SJSA1 (cell line): ENCODE results near the gene ABCD3. TPM values are rescaled to one million over a fixed set of nuclear protein-coding genes. Genes with fewer than 3 reads are reported as not detected.

Experiments used
- DNase-seq, 2 experiments: peaks; one replicate each; pipeline ENCODE4 v3.0.0-alpha.2; 2015 to 2020; ENCODE audit warnings: low spot score in 2 of 2, low read depth in 1 of 2
- H3K27ac ChIP-seq: fragments of 250-450 bp; sonication (Bioruptor Pico); 2 replicates; pipeline ENCODE4 v1.5.1; 2020; ENCODE audit warnings: mild to moderate bottlenecking, moderate library complexity
- H3K27me3 ChIP-seq: fragments of 250-450 bp; sonication (Bioruptor Pico); replicated peaks from 2 replicates; pipeline ENCODE4 v1.5.1; 2020; ENCODE audit warnings: mild to moderate bottlenecking, moderate library complexity
- H3K36me3 ChIP-seq: fragments of 250-450 bp; sonication (Bioruptor Pico); 2 replicates; pipeline ENCODE4 v1.5.1; 2020; ENCODE audit warnings: mild to moderate bottlenecking
- H3K4me1 ChIP-seq: fragments of 250-450 bp; sonication (Bioruptor Pico); replicated peaks from 2 replicates; pipeline ENCODE4 v1.6.1; 2021; ENCODE audit warnings: mild to moderate bottlenecking
- H3K4me3 ChIP-seq: fragments of 250-450 bp; sonication (Bioruptor Pico); 2 replicates; pipeline ENCODE4 v1.5.1; 2020; ENCODE audit warnings: mild to moderate bottlenecking
- H3K9me3 ChIP-seq: fragments of 250-450 bp; sonication (Bioruptor Pico); replicated peaks from 2 replicates; pipeline ENCODE4 v1.5.1; 2020; ENCODE audit warnings: mild to moderate bottlenecking
- total RNA-seq: library from RNA; depleted of rRNA; stranded (reverse); fragments of >200 nt; shearing (Covaris generic); gene quantifications from 2 replicates; pipeline ENCODE4 v1.2.3, GENCODE V29; 2014

The ABCD3 gene
- total RNA-seq, 1 experiment from 2014 or later, result 53.4 TPM

DNA sequence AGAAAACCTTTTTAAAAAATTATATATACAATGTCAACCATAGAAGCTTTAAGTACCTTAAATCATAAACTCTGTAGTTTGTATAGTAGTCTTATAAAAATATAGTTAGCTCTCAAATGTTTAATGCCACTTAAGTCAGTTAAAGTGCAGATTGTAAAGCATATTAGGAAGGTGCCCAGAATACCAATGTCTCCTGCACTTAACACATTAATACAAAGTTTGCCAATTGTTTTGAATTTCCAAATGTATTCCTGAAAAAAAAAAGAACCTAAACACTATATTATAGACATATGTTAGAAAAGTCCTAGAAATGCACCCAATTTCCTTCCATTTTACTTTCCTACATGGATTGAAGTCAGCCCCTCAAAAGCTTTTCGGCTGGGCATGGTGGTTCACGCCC, 111.2 kb downstream of the ABCD3 start:
- H3K9me3 ChIP-seq, result no peaks in the 10 kb centered on the region
- no peak for DNase-seq
- H3K4me1 ChIP-seq, result peaks cover 23% of the 10 kb centered on the region
- no peak overlapping the region for H3K27ac ChIP-seq
- H3K4me3 ChIP-seq, result no peak overlapping the region
- H3K27me3 ChIP-seq, result no peaks in the 10 kb centered on the region
- peaks cover 55% of the 10 kb centered on the region for H3K36me3 ChIP-seq

GRCh38 chr1:94530373-94530878, 112.2 kb downstream of the ABCD3 start:
- H3K36me3 ChIP-seq, result peaks cover 65% of the 10 kb centered on the region
- H3K27me3 ChIP-seq, result no peaks in the 10 kb centered on the region
- no peaks in the 10 kb centered on the region for H3K9me3 ChIP-seq
- no peak for DNase-seq
- H3K4me3 ChIP-seq, result no peak overlapping the region
- peaks cover 23% of the 10 kb centered on the region for H3K4me1 ChIP-seq
- no peak overlapping the region for H3K27ac ChIP-seq

DNA sequence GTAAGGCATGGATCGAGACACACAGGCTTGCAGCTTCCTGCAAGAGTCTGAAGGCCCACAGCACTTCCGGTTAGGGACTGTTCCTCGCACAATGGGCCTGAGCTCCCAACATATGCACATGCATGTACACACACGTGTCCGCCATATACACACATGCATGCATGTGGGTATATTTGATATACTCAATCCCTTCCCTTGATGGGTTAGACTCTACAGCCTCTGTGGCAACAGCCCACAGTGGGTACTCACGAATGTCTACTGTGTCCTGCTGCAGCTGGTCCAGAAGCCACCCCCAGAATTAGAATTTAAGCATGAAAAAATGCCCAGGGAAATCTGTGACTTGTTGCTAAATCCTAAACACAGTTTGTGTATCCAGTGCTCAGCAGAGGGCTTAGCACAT, 113.5 kb downstream of the ABCD3 start:
- H3K9me3 ChIP-seq, result no peaks in the 10 kb centered on the region
- no peak overlapping the region for H3K4me3 ChIP-seq
- peaks cover 77% of the 10 kb centered on the region for H3K36me3 ChIP-seq
- no peaks in the 10 kb centered on the region for H3K27me3 ChIP-seq
- H3K4me1 ChIP-seq, result peaks cover 13% of the 10 kb centered on the region
- no peak overlapping the region for H3K27ac ChIP-seq
- no peak for DNase-seq

DNA sequence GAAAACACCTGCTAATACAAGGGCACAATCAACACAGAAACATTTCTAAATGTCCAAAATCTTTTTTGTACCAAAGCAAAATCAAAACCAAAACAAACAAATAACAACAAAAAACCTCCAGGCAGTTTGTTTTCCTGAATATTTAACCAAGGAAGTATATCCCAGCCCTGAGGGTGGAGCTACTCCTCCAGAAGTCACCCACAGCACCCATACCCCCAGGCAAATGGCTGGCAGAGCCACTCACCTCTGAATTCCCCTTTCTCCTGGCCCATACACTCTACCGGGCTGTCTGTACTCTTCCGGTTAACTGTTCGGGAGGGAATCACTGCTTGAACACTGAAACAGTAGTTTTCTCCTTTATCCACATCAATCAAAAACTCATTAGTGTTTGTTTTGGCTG, 113.9 kb downstream of the ABCD3 start:
- no peak overlapping the region for H3K27ac ChIP-seq
- no peaks in the 10 kb centered on the region for H3K27me3 ChIP-seq
- H3K9me3 ChIP-seq, result no peaks in the 10 kb centered on the region
- peaks cover 12% of the 10 kb centered on the region for H3K4me1 ChIP-seq
- DNase-seq, result no peak
- peaks cover 81% of the 10 kb centered on the region for H3K36me3 ChIP-seq
- no peak overlapping the region for H3K4me3 ChIP-seq

DNA sequence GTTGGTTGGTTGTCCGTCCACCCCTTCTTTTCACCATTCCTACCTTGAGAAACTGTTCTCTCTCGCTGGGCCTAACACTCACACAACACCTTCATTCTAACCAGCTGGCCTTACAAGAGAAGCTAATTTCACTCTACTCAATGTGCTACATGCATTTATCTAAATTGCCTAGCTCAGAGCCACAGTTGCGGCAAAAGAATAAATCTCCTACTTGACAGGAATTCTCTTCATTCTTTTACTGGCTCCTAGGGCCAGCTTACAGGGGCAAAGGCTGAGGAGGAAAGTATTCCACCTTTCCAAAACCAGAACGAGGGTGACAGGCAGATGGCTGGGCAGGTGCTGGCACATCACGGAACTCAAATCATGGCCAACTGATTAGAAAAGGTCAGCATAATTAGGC, 116.9 kb downstream of the ABCD3 start:
- no peak for DNase-seq
- no peaks in the 10 kb centered on the region for H3K9me3 ChIP-seq
- peaks cover 98% of the 10 kb centered on the region for H3K36me3 ChIP-seq
- H3K27ac ChIP-seq, result no peak overlapping the region
- H3K27me3 ChIP-seq, result no peaks in the 10 kb centered on the region
- no peak overlapping the region for H3K4me3 ChIP-seq
- H3K4me1 ChIP-seq, result peaks cover 23% of the 10 kb centered on the region

GRCh38 chr1:94535879-94536278, 117.7 kb downstream of the ABCD3 start:
- no peaks in the 10 kb centered on the region for H3K27me3 ChIP-seq
- no peak for DNase-seq
- no peaks in the 10 kb centered on the region for H3K9me3 ChIP-seq
- peaks cover 97% of the 10 kb centered on the region for H3K36me3 ChIP-seq
- no peak overlapping the region for H3K27ac ChIP-seq
- no peak overlapping the region for H3K4me3 ChIP-seq
- peaks cover 28% of the 10 kb centered on the region for H3K4me1 ChIP-seq

GRCh38 chr1:94537254-94537653, 119.1 kb downstream of the ABCD3 start:
- Histone ChIP-seq H3K36me3 (peaks cover 92% of the 10 kb centered on the region), H3K27me3 (no peaks in the 10 kb centered on the region), H3K4me1 (peaks cover 32% of the 10 kb centered on the region), H3K27ac (no peak overlapping the region), H3K4me3 (no peak overlapping the region), H3K9me3 (no peaks in the 10 kb centered on the region)
- no peak for DNase-seq

DNA sequence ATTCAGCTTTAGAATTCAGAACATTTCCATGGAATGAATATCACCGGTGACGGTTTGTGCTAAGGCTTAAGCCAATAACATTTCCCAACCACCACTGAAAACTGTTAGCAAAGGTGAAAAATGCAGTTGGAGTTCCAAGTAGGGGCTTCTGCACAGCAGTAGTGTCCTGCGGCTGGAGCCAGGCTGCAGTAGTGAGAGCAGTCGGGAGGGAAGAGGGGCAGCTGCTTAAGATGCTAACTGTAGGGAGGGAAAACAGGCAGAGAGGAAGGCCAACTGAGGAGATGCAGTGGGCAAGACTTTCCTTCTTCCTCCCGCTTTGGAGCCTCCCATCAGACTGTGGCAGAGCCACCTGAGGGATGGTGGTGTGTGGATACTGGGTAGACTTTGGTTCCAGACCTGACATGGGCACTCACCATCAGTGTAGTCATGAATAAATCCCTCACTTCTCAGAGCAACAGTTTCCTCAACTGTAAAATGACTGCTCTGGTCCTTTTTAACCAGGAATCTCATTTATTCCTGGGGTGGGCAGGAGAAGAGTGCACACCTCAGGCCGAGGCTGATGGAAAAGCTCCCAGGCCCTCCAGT, 120.1 kb downstream of the ABCD3 start:
- H3K27ac ChIP-seq, result no peak overlapping the region
- peaks cover 43% of the 10 kb centered on the region for H3K4me1 ChIP-seq
- H3K9me3 ChIP-seq, result no peaks in the 10 kb centered on the region
- H3K27me3 ChIP-seq, result no peaks in the 10 kb centered on the region
- H3K36me3 ChIP-seq, result peaks cover 82% of the 10 kb centered on the region
- DNase-seq, result no peak
- H3K4me3 ChIP-seq, result no peak overlapping the region

GRCh38 chr1:94539496-94539895, 121.3 kb downstream of the ABCD3 start:
- no peaks in the 10 kb centered on the region for H3K27me3 ChIP-seq
- H3K4me1 ChIP-seq, result peaks cover 54% of the 10 kb centered on the region
- H3K9me3 ChIP-seq, result no peaks in the 10 kb centered on the region
- peak; percentile 25 to 55 for DNase-seq
- H3K27ac ChIP-seq, result no peak overlapping the region
- H3K36me3 ChIP-seq, result peaks cover 70% of the 10 kb centered on the region
- H3K4me3 ChIP-seq, result peak overlapping the region; percentile 85

- peak overlapping the region; percentile 94 for H3K27ac ChIP-seq
- H3K4me3 ChIP-seq, result peak overlapping the region; percentile 85
- peaks cover 64% of the 10 kb centered on the region for H3K4me1 ChIP-seq
- H3K27me3 ChIP-seq, result no peaks in the 10 kb centered on the region
- peaks cover 59% of the 10 kb centered on the region for H3K36me3 ChIP-seq
- H3K9me3 ChIP-seq, result no peaks in the 10 kb centered on the region
- DNase-seq, result peak in 1 of 2 experiments; percentile 26
These were observed 122.5 kb downstream of the ABCD3 start for GRCh38 chr1:94540440-94541245.

- Histone ChIP-seq H3K4me1 (peaks cover 67% of the 10 kb centered on the region), H3K4me3 (peak within 1 kb of the TSS; percentile 85), H3K27me3 (no peaks in the 10 kb centered on the region), H3K27ac (peak within 1 kb of the TSS; percentile 94), H3K36me3 (peaks cover 51% of the 10 kb centered on the region), H3K9me3 (no peaks in the 10 kb centered on the region)
- DNase-seq, result peak; percentile 87 to 97
These were observed 123.3 kb downstream of the ABCD3 start, which contains the start of gene F3 for GRCh38 chr1:94541246-94542087. Gene F3 (minus strand): TSS chr1:94541759. CDS start chr1:94541636, 123 bp downstream.

GRCh38 chr1:94542088-94542870, 124.1 kb downstream of the ABCD3 start:
- Histone ChIP-seq H3K27ac (peak overlapping the region; percentile 94), H3K4me3 (peak overlapping the region; percentile 85), H3K27me3 (no peaks in the 10 kb centered on the region), H3K9me3 (no peaks in the 10 kb centered on the region), H3K36me3 (peaks cover 43% of the 10 kb centered on the region), H3K4me1 (peaks cover 67% of the 10 kb centered on the region)
- peak; percentile 48 to 60 for DNase-seq

- Histone ChIP-seq H3K4me3 (peak overlapping the region; percentile 85), H3K9me3 (no peaks in the 10 kb centered on the region), H3K4me1 (peaks cover 64% of the 10 kb centered on the region), H3K36me3 (peaks cover 35% of the 10 kb centered on the region), H3K27me3 (no peaks in the 10 kb centered on the region), H3K27ac (peak overlapping the region; percentile 94)
- DNase-seq, result peak in 1 of 2 experiments; percentile 50
These were observed 124.8 kb downstream of the ABCD3 start for GRCh38 chr1:94543001-94543400.
